Measurements from ENCODE around the gene UBQLNL.

UBQLNL gene

DNA sequence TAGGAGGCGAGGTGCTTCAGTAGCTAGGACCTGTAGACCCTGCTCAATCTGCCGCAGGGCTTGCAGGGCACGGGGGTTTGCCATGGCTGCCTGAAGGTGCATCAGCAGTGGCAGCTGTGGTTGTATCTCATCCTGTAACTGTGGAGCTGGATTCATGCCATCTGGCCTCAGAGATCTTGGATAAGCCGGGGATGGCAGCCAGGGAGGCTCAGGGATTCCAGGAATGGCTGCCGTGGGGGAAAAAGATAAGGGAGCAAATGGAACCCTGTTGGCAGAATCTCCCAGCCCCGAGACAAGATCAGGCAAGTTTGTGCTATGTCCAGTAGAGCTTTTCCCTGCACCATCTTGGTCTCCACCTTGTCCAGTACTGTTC is 8.6 kb downstream of the UBQLNL start:
- DNase-seq (ENCODE audit: low read depth in 2 of 2, low spot score in 1 of 2), result no peak

DNA sequence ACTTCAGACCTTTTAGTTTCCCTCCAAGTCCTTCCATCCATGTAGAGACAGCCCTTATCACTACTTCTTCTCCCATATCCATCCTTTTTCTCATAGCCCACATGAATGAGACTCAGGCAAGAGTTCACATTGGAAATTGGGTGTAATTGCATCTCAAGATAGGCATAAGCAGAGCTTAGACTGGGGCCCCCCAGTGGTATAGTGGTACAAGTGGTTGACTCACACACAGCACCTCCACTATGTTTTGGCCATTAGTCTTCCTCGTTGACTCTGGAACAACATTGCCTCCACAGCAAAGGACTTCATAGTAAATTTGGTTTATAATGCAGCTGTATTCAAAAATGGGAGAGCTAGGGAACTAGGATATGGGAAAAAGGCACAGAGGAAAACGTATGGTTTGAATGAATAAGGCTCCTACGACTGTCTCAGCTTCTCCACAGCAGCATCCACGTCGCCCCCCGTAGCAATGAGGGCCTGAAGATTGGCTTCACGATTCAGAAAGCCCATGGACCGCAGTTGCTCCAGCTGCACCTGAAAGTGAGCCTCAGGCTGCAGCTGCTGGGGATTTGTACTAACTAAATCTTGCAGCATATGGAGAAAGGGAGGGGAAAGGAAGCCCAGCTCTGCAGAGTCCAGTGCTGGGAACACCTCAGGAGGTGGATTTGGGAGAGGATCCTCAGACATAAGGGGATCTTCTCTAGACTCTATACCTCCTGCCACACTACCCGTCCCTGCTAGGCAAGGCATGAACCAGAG is 9.1 kb downstream of the UBQLNL start:
- DNase-seq (ENCODE audit: low read depth in 2 of 2, low spot score in 1 of 2), result no peak

DNA sequence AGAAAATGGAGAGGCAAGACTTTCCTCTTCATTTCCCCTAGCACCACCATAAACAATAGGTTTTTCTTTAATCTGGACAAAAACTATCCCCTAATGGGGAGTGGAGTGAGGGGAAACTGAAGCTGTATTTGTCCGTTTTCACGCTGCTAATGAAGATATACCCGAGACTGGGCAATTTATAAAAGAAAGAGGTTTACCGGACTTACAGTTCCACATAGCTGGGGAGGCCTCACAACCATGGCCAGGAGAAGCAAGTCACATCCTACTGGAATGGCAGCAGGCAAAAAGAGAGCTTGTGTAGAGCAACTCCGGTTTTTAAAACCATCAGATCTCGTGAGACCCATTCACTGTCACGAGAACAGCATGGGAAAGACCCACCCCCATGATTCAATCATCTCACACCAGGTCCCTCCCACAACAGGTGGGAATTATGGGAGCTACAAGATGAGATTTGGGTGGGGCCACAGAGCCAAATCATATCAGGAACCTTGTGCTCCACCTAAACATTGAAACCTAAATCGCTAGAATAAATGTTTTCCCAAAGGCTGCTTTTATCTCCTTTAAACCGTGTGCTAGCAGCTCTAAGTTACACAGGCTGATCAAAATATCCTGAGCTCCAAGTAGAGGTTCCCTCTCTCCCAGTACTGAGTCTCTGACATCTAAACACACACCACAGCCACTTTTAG is 11.0 kb downstream of the UBQLNL start:
- DNase-seq (ENCODE audit: low read depth in 2 of 2, low spot score in 1 of 2), result no peak

DNA sequence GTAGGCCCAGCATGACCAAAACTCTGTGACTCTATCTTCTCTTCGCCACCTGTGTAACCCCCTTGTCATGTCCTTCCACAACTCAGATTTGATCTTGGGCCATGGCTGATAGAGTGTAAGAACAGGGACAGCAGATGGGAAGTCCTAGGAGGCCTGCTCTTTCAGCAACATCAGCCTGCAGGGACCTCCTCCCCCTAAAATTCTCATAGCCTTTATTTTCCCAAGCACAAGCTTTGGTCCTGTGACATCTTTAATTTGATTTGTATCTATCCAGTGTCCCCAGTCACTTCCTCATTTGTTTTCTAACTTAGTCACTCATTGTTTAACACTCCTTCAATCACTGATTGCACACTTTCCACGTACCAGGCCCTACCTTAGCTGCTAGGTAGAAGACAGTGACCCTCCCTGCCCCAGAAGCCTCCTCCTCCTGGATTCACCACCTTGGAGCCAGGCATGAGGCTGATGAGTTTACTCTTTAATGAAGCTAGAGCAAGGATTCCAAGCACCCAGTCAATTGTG is 12.0 kb downstream of the UBQLNL start:
- no peak for DNase-seq (ENCODE audit: low read depth in 2 of 2, low spot score in 1 of 2)

DNA sequence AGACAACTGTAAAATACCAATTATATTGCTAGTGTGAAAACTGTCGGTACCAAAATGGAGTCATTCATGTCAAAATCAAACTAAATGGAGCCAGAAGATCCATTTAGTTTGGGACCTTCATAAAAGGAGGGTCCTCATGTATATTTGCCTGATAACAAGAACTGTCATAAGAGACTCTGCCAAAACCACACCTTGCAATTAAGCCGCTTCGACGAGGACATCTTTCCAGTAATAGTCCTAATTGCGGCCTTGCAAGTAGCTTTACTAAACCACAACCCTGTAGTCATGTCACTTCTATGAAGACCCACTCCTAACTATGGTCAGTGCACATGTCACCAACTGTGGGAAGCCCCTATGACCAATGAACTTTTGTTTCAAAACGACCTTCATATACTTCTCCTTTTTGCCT is 16.1 kb downstream of the UBQLNL start:
- DNase-seq (ENCODE audit: low read depth in 2 of 2, low spot score in 1 of 2), result no peak

DNA sequence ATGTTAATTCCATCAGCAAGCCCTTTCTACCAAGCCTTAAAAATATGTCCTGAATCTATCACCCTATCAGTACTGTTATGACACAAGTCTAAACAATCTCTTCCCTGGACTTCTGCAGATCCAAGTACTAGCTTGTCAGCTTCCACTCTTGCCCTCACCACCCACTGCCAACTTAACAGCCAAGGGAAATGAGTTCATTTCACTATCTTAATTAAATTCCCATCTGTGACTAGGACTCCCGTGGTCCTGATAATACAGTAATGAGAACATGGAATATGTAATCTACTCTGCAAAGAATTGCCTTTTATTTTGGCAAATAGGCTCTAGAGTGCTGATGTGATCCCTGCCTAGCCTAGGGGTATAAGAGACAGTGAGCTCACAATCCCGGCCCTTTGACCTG is 16.8 kb downstream of the UBQLNL start:
- DNase-seq (ENCODE audit: low read depth in 2 of 2, low spot score in 1 of 2), result no peak

DNA sequence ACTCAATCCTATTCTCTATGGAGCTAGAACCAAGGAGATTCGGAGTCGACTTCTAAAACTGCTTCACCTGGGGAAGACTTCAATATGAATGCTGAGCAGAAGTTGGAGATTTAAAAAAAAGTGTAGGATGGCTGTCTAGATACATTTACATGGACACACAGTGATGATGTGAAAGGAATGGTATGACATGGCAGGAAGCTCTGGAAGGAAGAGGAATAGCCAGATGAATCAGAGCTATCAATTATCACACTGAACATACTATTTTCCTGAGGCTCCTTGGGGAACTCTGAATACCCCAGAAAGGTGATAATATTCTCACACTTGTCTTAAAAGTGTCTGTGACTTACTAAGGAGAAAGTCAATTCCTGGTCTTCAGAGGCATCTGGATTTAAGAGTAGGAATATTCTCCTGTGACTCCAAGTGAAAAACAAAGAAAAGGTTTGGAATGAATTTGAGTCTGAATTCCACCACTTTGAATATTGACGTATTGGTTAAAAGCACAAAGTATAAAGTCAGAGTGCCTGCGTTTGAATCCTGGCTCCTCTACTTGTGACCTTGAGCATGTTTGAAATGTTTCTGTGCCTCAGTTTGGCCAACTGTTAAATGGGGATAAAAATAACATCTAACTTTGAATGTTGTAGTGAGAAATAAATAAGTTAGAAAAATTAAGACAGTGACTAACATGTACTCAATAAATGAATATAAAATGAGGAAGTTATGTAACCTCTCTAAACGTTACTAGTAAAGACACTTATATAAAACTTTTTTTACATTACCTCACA is 26.7 kb downstream of the UBQLNL start:
- no peak for DNase-seq (ENCODE audit: low read depth in 2 of 2, low spot score in 1 of 2)

DNA sequence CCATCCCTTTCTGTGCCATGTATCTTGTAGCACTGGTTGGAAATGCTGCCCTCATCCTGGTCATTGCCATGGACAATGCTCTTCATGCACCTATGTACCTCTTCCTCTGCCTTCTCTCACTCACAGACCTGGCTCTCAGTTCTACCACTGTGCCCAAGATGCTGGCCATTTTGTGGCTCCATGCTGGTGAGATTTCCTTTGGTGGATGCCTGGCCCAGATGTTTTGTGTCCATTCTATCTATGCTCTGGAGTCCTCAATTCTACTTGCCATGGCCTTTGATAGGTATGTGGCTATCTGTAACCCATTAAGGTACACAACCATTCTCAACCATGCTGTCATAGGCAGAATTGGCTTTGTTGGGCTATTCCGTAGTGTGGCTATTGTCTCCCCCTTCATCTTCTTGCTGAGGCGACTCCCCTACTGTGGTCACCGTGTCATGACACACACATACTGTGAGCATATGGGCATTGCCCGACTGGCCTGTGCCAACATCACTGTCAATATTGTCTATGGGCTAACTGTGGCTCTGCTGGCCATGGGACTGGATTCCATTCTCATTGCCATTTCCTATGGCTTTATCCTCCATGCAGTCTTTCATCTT is 27.6 kb downstream of the UBQLNL start:
- DNase-seq (ENCODE audit: low read depth in 2 of 2, low spot score in 1 of 2), result no peak

DNA sequence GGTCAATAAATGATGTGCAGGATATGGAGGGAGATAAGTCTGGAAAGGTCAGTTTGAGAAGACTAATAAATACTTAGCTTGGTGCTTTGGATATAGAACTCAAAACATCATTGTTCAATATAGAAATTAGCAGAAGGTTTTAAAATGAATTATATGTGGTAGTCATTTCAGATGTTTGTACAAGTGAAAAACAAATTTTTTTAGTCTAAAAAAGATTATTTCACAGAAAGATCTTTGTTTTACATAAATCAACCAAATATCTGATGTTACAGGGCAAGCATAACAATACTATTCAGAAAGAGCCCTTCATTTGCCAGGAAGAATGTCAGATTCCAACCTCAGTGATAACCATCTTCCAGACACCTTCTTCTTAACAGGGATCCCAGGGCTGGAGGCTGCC is 28.1 kb downstream of the UBQLNL start, which contains the start of gene OR52D1:
OR52D1 (plus strand) TSS at position 301 of the 400 bp plus-strand sequence; CDS start at position 323, 22 bp downstream.
- DNase-seq (ENCODE audit: low read depth in 2 of 2, low spot score in 1 of 2), result no peak

DNA sequence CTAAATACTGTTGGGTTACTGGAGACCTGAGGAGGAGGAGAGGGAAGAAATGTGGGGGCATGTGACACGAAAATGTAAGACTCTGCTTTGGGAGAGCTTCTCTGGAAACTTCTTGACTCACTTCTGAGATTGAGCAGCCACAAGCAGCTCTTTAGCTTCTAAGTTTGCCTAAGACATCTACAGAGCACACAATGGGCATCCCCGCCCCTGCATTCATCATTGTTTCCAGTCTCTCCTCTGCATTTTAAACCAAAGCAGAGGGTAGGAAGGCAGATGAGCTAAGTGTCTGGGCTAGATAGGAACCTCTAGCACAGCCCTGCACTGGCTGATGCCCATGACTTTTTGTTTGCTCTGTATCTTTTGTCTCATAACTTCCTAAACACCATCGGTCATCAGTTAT is 30.1 kb downstream of the UBQLNL start:
- DNase-seq (ENCODE audit: low read depth in 2 of 2, low spot score in 1 of 2), result no peak

DNA sequence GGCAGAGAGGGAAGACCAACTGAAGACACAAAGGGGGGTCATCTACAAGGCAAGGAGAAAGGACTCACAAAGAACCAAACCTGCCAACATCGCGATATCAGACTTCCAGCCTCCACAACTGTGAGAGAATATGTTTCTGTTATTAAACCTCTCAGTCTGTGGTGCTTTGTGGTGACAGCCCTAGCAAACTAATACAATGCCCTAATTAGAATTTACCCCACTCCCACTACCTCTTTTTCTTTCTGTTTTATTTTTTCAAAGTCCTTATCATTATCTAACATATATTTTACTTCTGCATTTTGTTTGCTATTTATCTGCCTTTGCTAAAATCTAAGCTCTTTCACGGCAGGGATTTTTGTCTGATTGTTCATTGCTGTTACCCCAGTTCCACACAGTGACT is 30.5 kb downstream of the UBQLNL start:
- DNase-seq (ENCODE audit: low read depth in 2 of 2, low spot score in 1 of 2), result no peak

DNA sequence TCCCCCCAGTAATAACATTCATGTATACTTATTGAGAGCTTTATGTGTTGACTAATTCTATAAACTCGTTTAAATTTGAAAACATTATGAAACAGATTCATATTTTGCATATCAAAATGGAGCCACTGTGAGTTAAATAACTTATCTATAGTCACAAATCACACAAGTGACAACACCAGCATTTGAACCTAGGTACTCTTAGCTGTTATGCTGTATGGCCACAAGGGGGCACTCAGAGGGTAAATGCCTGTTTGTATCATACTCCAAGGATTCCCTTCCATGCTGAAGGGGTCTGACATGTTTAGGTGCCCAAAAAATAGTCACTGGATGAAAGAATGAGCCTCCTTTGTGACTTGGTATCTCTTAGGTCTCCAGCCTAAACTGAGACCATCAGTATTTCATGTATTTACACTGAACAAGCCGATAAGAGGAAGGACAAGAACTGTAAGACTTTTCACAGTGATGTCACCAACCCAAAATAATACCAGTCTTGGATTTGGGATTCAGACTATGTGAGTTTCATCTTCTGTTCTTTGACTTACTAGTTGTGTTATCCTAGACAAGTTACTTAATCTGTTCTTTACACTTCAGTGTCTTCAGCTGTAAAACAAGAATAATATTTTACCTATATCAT is 40.2 kb downstream of the UBQLNL start:
- DNase-seq (ENCODE audit: low read depth in 2 of 2, low spot score in 1 of 2), result no peak

DNA sequence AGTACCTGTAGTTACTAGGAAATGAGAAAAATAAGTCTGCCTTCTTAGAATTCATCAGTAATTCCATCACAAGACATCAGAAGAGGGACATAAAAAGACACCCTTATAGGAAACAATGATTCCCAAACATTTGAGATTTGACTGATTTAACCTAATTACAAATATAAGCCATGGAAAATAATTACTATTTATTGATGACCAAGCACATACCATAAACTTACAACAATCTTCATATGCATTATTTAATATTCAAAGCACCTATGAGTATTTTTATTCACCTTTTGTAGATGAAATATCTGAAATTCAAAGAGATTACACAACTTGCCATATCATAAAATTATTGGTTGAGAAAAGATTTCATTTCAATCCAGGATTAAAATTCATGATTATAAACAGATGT is 42.6 kb downstream of the UBQLNL start:
- DNase-seq (ENCODE audit: low read depth in 2 of 2, low spot score in 1 of 2), result no peak

DNA sequence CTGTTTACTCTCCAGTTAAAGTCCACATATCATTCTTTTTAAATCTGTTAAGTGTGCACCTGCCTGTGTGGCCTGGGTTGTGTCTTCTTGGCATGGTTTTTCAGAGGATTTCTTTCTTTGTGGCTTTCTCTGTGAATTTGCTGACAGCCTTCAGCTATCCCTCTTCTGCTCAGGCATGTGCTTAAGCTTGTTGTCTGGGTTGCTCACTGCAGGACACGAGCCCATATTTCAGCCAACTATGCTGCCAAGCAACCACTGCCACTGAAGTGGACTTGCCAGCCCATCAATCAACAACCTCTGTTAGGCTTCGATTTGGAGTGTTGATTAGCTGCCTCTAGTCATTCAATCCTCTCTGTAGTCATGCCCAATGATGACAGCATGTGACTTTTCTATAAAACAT is 49.0 kb downstream of the UBQLNL start:
- no peak for DNase-seq (ENCODE audit: low read depth in 2 of 2, low spot score in 1 of 2)
